Bronchial epithelial cell (primary cell): Measurements from ENCODE around the gene HSD17B2. TPM values are rescaled to one million over a fixed set of nuclear protein-coding genes. Genes with fewer than 3 reads are reported as not detected.

Experiments
- DNase-seq: peaks from one replicate; pipeline ENCODE4 v3.0.0-alpha.2; 2010; ENCODE audit warnings: low read depth
- FAIRE-seq: peaks from 2 replicates; lab custom pipeline; 2011; peaks lifted over from hg19 to GRCh38; lab: Jason Lieb, UNC
- H3K27me3 ChIP-seq: 2 replicates; pipeline ENCODE4 v1.5.1; 2011; ENCODE audit warnings: low read length; ENCODE audit not compliant: control insufficient read depth, insufficient read depth
- H3K36me3 ChIP-seq: 2 replicates; pipeline ENCODE4 v1.5.1; 2011; ENCODE audit warnings: low read length; ENCODE audit not compliant: control insufficient read depth, insufficient read depth
- H3K4me3 ChIP-seq: 2 replicates; pipeline ENCODE4 v1.5.1; 2011; ENCODE audit warnings: mild to moderate bottlenecking, low read depth, low read length, control low read depth
- total RNA-seq: library from RNA; depleted of rRNA; stranded (reverse); fragments of >200 nt; gene quantifications from 2 replicates; pipeline ENCODE4 v1.2.1, GENCODE V29; 2014
- TF ChIP-seq, protein P1 (sequence below): IDR thresholded peaks from 2 replicates; pipeline ENCODE4 v1.5.1; 2011; ENCODE audit warnings: mild to moderate bottlenecking, moderate library complexity, low read length, control low read depth, inconsistent platforms; ENCODE audit not compliant: insufficient read depth, severe bottlenecking

HSD17B2 gene
- total RNA-seq, 1 donor from 2014 or later: 63.7 TPM

DNA sequence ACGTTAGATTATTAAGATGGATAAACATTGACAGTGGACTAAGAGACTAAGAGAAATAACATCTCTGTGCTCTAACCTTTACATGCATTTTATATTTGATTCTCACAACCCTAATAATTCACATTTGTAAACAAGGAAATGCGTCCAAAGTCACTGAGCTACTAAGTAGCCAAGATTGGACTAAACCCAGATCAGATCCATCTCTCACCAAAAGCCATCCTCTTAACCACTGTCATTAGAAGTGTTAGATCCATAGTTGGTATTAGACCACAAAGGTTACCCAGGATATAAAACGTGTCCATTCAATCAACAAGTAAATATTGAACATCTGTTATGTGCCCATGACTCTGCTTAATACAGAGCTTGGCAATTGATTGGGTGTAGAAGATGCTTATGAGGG is 5.2 kb downstream of the HSD17B2 start:
- H3K27me3 ChIP-seq: no peaks in the 10 kb centered on the region
- TF ChIP-seq, protein P1, sequence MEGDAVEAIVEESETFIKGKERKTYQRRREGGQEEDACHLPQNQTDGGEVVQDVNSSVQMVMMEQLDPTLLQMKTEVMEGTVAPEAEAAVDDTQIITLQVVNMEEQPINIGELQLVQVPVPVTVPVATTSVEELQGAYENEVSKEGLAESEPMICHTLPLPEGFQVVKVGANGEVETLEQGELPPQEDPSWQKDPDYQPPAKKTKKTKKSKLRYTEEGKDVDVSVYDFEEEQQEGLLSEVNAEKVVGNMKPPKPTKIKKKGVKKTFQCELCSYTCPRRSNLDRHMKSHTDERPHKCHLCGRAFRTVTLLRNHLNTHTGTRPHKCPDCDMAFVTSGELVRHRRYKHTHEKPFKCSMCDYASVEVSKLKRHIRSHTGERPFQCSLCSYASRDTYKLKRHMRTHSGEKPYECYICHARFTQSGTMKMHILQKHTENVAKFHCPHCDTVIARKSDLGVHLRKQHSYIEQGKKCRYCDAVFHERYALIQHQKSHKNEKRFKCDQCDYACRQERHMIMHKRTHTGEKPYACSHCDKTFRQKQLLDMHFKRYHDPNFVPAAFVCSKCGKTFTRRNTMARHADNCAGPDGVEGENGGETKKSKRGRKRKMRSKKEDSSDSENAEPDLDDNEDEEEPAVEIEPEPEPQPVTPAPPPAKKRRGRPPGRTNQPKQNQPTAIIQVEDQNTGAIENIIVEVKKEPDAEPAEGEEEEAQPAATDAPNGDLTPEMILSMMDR: no peak
- FAIRE-seq (no peak), DNase-seq (no peak)
- no peaks in the 10 kb centered on the region for H3K36me3 ChIP-seq
- no peak overlapping the region for H3K4me3 ChIP-seq

DNA sequence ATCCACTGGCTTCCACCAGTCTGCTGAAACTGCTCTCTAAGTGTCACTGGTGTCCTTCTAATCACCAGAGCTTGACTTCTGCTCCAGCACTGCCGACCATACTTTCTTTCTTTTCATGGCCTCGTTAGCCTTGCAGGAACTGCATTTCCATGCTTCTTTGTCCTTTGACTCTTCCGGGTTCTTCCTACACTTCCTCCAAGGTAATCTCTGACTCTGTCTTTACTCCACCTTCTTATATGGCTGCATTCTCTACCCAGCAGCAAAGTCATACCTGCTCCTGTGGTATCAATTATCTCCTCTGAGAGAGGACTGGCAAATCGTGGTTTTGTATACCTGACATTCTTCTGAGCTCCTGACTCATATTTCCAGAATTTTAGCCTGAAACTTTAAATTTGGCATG is 6.5 kb downstream of the HSD17B2 start:
- no peaks in the 10 kb centered on the region for H3K36me3 ChIP-seq
- TF ChIP-seq, protein P1: no peak
- H3K4me3 ChIP-seq: no peak overlapping the region
- no peak for FAIRE-seq
- H3K27me3 ChIP-seq: no peaks in the 10 kb centered on the region
- no peak for DNase-seq

DNA sequence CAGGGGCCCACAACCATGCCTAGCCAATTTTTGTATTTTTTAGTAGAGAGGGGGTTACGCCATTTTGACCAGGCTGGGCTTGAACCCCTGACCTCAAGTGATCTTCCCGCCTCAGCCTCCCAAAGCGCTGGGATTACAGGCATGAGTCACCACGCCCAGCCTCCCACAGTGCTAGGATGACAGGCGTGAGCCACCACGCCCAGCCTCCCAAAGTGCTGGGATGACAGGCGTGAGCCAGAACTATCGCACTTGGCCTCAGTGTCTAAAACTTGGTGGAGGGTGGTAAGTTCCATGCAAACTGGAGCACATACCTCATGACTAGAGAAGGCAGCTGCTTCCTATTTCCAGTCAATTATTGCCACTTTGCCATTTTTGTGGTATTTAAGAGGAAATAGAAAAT is 7.1 kb downstream of the HSD17B2 start:
- Histone ChIP-seq H3K4me3 (no peak overlapping the region), H3K27me3 (no peaks in the 10 kb centered on the region), H3K36me3 (no peaks in the 10 kb centered on the region)
- TF ChIP-seq, protein P1: no peak
- no peak for DNase-seq
- no peak for FAIRE-seq

DNA sequence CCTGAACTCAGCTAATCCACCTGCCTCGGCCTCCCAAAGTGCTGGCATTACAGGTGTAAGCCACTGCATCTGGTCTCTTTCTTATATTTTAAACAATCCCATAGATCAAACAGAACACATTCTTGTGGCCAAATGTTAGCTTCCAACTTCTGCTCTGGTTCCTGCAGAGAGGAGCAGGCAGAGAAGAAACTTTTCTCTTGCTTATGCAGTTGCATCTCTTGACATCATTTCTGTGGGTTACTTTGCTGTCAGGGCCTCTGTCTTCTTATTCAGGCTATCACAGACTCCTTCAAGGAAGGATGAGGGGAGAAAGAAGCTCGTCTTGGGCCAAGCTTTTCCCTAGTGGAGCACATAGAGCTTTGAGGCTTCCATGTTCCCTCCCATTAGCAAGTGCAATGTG is 7.8 kb downstream of the HSD17B2 start:
- Histone ChIP-seq H3K36me3 (no peaks in the 10 kb centered on the region), H3K4me3 (no peak overlapping the region), H3K27me3 (no peaks in the 10 kb centered on the region)
- TF ChIP-seq, protein P1: no peak
- no peak for FAIRE-seq
- no peak for DNase-seq

DNA sequence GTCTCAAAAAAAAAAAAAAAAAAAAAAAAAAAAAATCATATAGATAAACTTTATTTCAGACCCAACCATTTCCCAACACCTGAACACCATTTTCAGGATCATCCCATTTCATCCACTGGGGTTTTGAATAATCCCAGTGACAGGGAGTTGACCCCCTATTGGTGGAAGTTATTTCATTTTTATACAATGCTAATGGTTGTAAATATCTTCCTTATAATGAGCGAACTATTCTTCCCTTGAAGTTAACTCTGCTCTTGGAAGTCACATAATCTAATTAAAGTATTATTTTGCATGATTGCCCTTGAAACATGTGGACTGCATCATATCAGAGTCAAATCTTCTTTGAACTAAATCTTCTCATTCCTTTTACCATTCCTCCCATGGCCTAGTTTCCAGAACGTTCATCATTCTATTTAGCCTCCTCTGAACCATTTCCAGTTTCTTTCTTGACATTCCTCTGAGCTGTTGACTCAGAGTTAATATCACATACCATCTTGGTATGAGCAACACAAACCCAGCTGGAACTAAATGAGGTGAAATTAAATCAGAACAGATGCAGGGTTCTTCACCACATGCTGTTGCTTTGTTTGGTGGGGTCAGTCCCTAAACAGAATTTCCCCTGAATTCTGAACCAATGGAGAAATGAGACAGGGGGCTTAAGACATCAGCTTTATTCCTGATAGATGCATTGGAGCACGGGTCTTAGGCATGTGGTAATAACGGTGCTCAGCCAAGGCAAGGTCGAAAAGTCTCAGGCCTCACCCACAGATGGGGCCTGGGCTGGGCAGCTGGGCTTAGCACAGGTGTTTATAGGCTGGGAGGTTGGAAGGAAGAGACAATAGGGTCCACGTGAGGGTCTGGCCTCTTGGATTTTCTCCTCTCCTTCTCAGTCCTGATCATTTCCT is 8.9 kb downstream of the HSD17B2 start:
- DNase-seq (peak; percentile 63), FAIRE-seq (no peak)
- no peaks in the 10 kb centered on the region for H3K27me3 ChIP-seq

More for the DNA sequence above, 8.9 kb downstream of the HSD17B2 start:
- Histone ChIP-seq H3K4me3 (no peak overlapping the region), H3K36me3 (no peaks in the 10 kb centered on the region)
- TF ChIP-seq, protein P1: no peak
